ENCODE data around the gene CEND1.

CEND1 gene

GRCh38 chr11:799641-800316 is 9.9 kb upstream of the CEND1 start:
- H3K4me1 ChIP-seq (ENCODE audit: control insufficient read depth, insufficient read depth, low read length): peaks cover 32% of the 10 kb centered on the region
- no peak overlapping the region for H3K9ac ChIP-seq (ENCODE audit: low read length)
- no peaks in the 10 kb centered on the region for H3K27me3 ChIP-seq (ENCODE audit: control insufficient read depth, insufficient read depth, low read length)
- H3K4me3 ChIP-seq (ENCODE audit: low read depth, low read length): no peak overlapping the region
- no peaks in the 10 kb centered on the region for H3K9me3 ChIP-seq (ENCODE audit: control insufficient read depth, insufficient read depth, low read depth, low read length)
- H3K36me3 ChIP-seq (ENCODE audit: control insufficient read depth, insufficient read depth, low read length): peaks cover 46% of the 10 kb centered on the region
- H3K27ac ChIP-seq (ENCODE audit: low read depth, low read length): no peak overlapping the region

- H3K4me1 ChIP-seq (ENCODE audit: control insufficient read depth, insufficient read depth, low read length): peaks cover 19% of the 10 kb centered on the region
- H3K27me3 ChIP-seq (ENCODE audit: control insufficient read depth, insufficient read depth, low read length): no peaks in the 10 kb centered on the region
- H3K36me3 ChIP-seq (ENCODE audit: control insufficient read depth, insufficient read depth, low read length): peaks cover 56% of the 10 kb centered on the region
- H3K4me3 ChIP-seq (ENCODE audit: low read depth, low read length): peak within 1 kb of the TSS; percentile 98
- H3K27ac ChIP-seq (ENCODE audit: low read depth, low read length): peak within 1 kb of the TSS; percentile 72; the same call in 1 of the 2 replicates
- H3K9ac ChIP-seq (ENCODE audit: low read length): peak within 1 kb of the TSS; percentile 88
- no peaks in the 10 kb centered on the region for H3K9me3 ChIP-seq (ENCODE audit: control insufficient read depth, insufficient read depth, low read depth, low read length)
Observed at GRCh38 chr11:798093-798713, 8.3 kb upstream of the CEND1 start, which contains the start of gene SLC25A22. TSS of gene SLC25A22 (minus strand) at chr11:798281. CDS start at chr11:795006, 3,275 bp downstream.

GRCh38 chr11:797296-798092 is 7.6 kb upstream of the CEND1 start:
- Histone ChIP-seq H3K4me1 (ENCODE audit: control insufficient read depth, insufficient read depth, low read length) (peaks cover 19% of the 10 kb centered on the region), H3K9ac (ENCODE audit: low read length) (peak overlapping the region; percentile 88), H3K27me3 (ENCODE audit: control insufficient read depth, insufficient read depth, low read length) (no peaks in the 10 kb centered on the region), H3K27ac (ENCODE audit: low read depth, low read length) (peak overlapping the region; percentile 72; the same call in 1 of the 2 replicates), H3K36me3 (ENCODE audit: control insufficient read depth, insufficient read depth, low read length) (peaks cover 49% of the 10 kb centered on the region), H3K4me3 (ENCODE audit: low read depth, low read length) (peak overlapping the region; percentile 98), H3K9me3 (ENCODE audit: control insufficient read depth, insufficient read depth, low read depth, low read length) (no peaks in the 10 kb centered on the region)

GRCh38 chr11:796565-797295 is 6.8 kb upstream of the CEND1 start:
- H3K9me3 ChIP-seq (ENCODE audit: control insufficient read depth, insufficient read depth, low read depth, low read length): no peaks in the 10 kb centered on the region
- no peak overlapping the region for H3K27ac ChIP-seq (ENCODE audit: low read depth, low read length)
- peaks cover 19% of the 10 kb centered on the region for H3K4me1 ChIP-seq (ENCODE audit: control insufficient read depth, insufficient read depth, low read length)
- peak overlapping the region; percentile 98 for H3K4me3 ChIP-seq (ENCODE audit: low read depth, low read length)
- H3K27me3 ChIP-seq (ENCODE audit: control insufficient read depth, insufficient read depth, low read length): no peaks in the 10 kb centered on the region
- H3K9ac ChIP-seq (ENCODE audit: low read length): peak overlapping the region; percentile 88
- H3K36me3 ChIP-seq (ENCODE audit: control insufficient read depth, insufficient read depth, low read length): peaks cover 41% of the 10 kb centered on the region

- H3K27ac ChIP-seq (ENCODE audit: low read depth, low read length): no peak overlapping the region
Observed at GRCh38 chr11:795634-796564, 6.0 kb upstream of the CEND1 start.

GRCh38 chr11:794766-795633 is 5.1 kb upstream of the CEND1 start:
- H3K27me3 ChIP-seq (ENCODE audit: control insufficient read depth, insufficient read depth, low read length): no peaks in the 10 kb centered on the region
- no peaks in the 10 kb centered on the region for H3K9me3 ChIP-seq (ENCODE audit: control insufficient read depth, insufficient read depth, low read depth, low read length)
- H3K36me3 ChIP-seq (ENCODE audit: control insufficient read depth, insufficient read depth, low read length): peaks cover 25% of the 10 kb centered on the region
- H3K9ac ChIP-seq (ENCODE audit: low read length): peak overlapping the region; percentile 19
- H3K4me1 ChIP-seq (ENCODE audit: control insufficient read depth, insufficient read depth, low read length): peaks cover 28% of the 10 kb centered on the region
- H3K27ac ChIP-seq (ENCODE audit: low read depth, low read length): no peak overlapping the region
- H3K4me3 ChIP-seq (ENCODE audit: low read depth, low read length): no peak overlapping the region

More at GRCh38 chr11:795634-796564, 6.0 kb upstream of the CEND1 start:
- Histone ChIP-seq H3K36me3 (ENCODE audit: control insufficient read depth, insufficient read depth, low read length) (peaks cover 33% of the 10 kb centered on the region), H3K4me3 (ENCODE audit: low read depth, low read length) (peak overlapping the region; percentile 98; the same call in 1 of the 2 replicates), H3K27me3 (ENCODE audit: control insufficient read depth, insufficient read depth, low read length) (no peaks in the 10 kb centered on the region), H3K9ac (ENCODE audit: low read length) (no peak overlapping the region), H3K9me3 (ENCODE audit: control insufficient read depth, insufficient read depth, low read depth, low read length) (no peaks in the 10 kb centered on the region), H3K4me1 (ENCODE audit: control insufficient read depth, insufficient read depth, low read length) (peaks cover 22% of the 10 kb centered on the region)

GRCh38 chr11:794013-794765 is 4.3 kb upstream of the CEND1 start:
- H3K36me3 ChIP-seq (ENCODE audit: control insufficient read depth, insufficient read depth, low read length): peaks cover 17% of the 10 kb centered on the region
- H3K9ac ChIP-seq (ENCODE audit: low read length): no peak overlapping the region
- no peak overlapping the region for H3K27ac ChIP-seq (ENCODE audit: low read depth, low read length)
- H3K4me1 ChIP-seq (ENCODE audit: control insufficient read depth, insufficient read depth, low read length): peaks cover 28% of the 10 kb centered on the region
- H3K4me3 ChIP-seq (ENCODE audit: low read depth, low read length): no peak overlapping the region
- H3K9me3 ChIP-seq (ENCODE audit: control insufficient read depth, insufficient read depth, low read depth, low read length): no peaks in the 10 kb centered on the region
- H3K27me3 ChIP-seq (ENCODE audit: control insufficient read depth, insufficient read depth, low read length): peaks cover 4% of the 10 kb centered on the region; the same call in 1 of the 2 replicates

- no peak overlapping the region for H3K9ac ChIP-seq (ENCODE audit: low read length)
- peaks cover 28% of the 10 kb centered on the region for H3K4me1 ChIP-seq (ENCODE audit: control insufficient read depth, insufficient read depth, low read length)
Observed at GRCh38 chr11:793556-793955, 3.7 kb upstream of the CEND1 start.

GRCh38 chr11:792873-793272 is 3.0 kb upstream of the CEND1 start:
- no peak overlapping the region for H3K27ac ChIP-seq (ENCODE audit: low read depth, low read length)

More at GRCh38 chr11:793556-793955, 3.7 kb upstream of the CEND1 start:
- peaks cover 4% of the 10 kb centered on the region; the same call in 1 of the 2 replicates for H3K27me3 ChIP-seq (ENCODE audit: control insufficient read depth, insufficient read depth, low read length)
- peaks cover 12% of the 10 kb centered on the region; the same call in 1 of the 2 replicates for H3K36me3 ChIP-seq (ENCODE audit: control insufficient read depth, insufficient read depth, low read length)
- H3K9me3 ChIP-seq (ENCODE audit: control insufficient read depth, insufficient read depth, low read depth, low read length): no peaks in the 10 kb centered on the region
- no peak overlapping the region for H3K4me3 ChIP-seq (ENCODE audit: low read depth, low read length)
- H3K27ac ChIP-seq (ENCODE audit: low read depth, low read length): no peak overlapping the region

More at GRCh38 chr11:792873-793272, 3.0 kb upstream of the CEND1 start:
- Histone ChIP-seq H3K9me3 (ENCODE audit: control insufficient read depth, insufficient read depth, low read depth, low read length) (no peaks in the 10 kb centered on the region), H3K36me3 (ENCODE audit: control insufficient read depth, insufficient read depth, low read length) (peaks cover 12% of the 10 kb centered on the region; the same call in 1 of the 2 replicates), H3K4me3 (ENCODE audit: low read depth, low read length) (no peak overlapping the region), H3K9ac (ENCODE audit: low read length) (no peak overlapping the region), H3K27me3 (ENCODE audit: control insufficient read depth, insufficient read depth, low read length) (peaks cover 4% of the 10 kb centered on the region; the same call in 1 of the 2 replicates), H3K4me1 (ENCODE audit: control insufficient read depth, insufficient read depth, low read length) (peaks cover 28% of the 10 kb centered on the region)

Measured in HUES6 (cell line).